ENCODE results near the gene RASA3.

DNA sequence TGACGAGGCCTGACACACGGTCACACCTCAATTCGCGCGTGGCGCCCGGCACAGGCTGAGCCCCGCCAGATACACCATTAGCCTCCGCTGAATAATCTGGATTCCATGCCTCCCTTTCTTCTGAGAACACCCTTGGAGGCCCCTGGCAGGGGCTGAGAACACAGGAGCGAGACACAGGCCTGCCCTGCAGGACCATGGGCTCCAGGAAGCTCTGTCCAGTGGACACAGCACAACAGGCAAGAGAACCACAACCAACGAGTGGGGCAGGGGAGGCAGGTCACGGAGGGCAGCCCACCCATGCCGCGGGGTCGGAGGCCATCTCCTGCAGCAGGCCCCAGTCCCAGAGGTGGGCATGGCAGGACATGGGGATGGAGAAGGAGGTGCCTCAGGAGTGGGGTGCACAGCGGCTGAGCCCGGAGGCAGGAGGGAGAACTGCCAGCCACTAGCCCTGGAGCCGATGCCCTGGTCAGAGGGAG is 82.8 kb downstream of the RASA3 start:
- TF ChIP-seq, protein P1, sequence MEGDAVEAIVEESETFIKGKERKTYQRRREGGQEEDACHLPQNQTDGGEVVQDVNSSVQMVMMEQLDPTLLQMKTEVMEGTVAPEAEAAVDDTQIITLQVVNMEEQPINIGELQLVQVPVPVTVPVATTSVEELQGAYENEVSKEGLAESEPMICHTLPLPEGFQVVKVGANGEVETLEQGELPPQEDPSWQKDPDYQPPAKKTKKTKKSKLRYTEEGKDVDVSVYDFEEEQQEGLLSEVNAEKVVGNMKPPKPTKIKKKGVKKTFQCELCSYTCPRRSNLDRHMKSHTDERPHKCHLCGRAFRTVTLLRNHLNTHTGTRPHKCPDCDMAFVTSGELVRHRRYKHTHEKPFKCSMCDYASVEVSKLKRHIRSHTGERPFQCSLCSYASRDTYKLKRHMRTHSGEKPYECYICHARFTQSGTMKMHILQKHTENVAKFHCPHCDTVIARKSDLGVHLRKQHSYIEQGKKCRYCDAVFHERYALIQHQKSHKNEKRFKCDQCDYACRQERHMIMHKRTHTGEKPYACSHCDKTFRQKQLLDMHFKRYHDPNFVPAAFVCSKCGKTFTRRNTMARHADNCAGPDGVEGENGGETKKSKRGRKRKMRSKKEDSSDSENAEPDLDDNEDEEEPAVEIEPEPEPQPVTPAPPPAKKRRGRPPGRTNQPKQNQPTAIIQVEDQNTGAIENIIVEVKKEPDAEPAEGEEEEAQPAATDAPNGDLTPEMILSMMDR (IDR thresholded peaks at IDR 0.05), result no peak
- TF ChIP-seq POLR2A (IDR thresholded peaks at IDR 0.05), result no peak
- TF ChIP-seq POLR2AphosphoS5 (IDR thresholded peaks at IDR 0.05), result no peak
- no peak for TF ChIP-seq EP300 (IDR thresholded peaks at IDR 0.05; ENCODE audit: low read depth)

Measured in transverse colon (tissue), 4 donors.